GM23248 (cell line): ENCODE data around the gene RPL39L. TPM values are rescaled to one million over a fixed set of nuclear protein-coding genes. Genes with fewer than 3 reads are reported as not detected.

Source experiments
- DNase-seq: peaks from one replicate; pipeline ENCODE4 v3.0.0-alpha.2; 2015
- H2AFZ ChIP-seq: fragments of 200-600 bp; sonication (generic); 2 replicates; pipeline ENCODE4 v1.6.1; 2016; ENCODE audit warnings: antibody characterized with exemption
- H3F3A ChIP-seq: fragments of 200-600 bp; sonication (generic); 2 replicates; pipeline ENCODE4 v1.6.1; 2016; ENCODE audit warnings: mild to moderate bottlenecking, antibody characterized with exemption, mixed run types; ENCODE audit not compliant: insufficient read depth
- H3K27ac ChIP-seq: fragments of 200-600 bp; sonication (generic); 2 replicates; pipeline ENCODE4 v1.5.1; 2016; ENCODE audit warnings: mild to moderate bottlenecking
- H3K27me3 ChIP-seq: fragments of 200-600 bp; sonication (generic); replicated peaks from 2 replicates; pipeline ENCODE4 v1.6.1; 2016; ENCODE audit warnings: mild to moderate bottlenecking; ENCODE audit not compliant: insufficient read depth
- H3K36me3 ChIP-seq: fragments of 200-600 bp; sonication (generic); 2 replicates; pipeline ENCODE4 v1.6.1; 2016; ENCODE audit warnings: low read depth, mild to moderate bottlenecking
- H3K4me1 ChIP-seq: fragments of 200-600 bp; sonication (generic); 2 replicates; pipeline ENCODE4 v1.6.1; 2016; ENCODE audit warnings: mild to moderate bottlenecking; ENCODE audit not compliant: insufficient read depth
- H3K4me2 ChIP-seq: fragments of 200-600 bp; sonication (generic); one replicate; pipeline ENCODE4 v1.6.1; 2016; ENCODE audit warnings: mild to moderate bottlenecking; ENCODE audit not compliant: unreplicated experiment
- H3K4me3 ChIP-seq: fragments of 200-600 bp; sonication (generic); 2 replicates; pipeline ENCODE4 v1.5.1; 2016; ENCODE audit warnings: mild to moderate bottlenecking
- H3K79me2 ChIP-seq: fragments of 200-600 bp; sonication (generic); 2 replicates; pipeline ENCODE4 v1.6.1; 2016; ENCODE audit warnings: mild to moderate bottlenecking; ENCODE audit not compliant: insufficient read depth
- H3K9ac ChIP-seq: fragments of 200-600 bp; sonication (generic); 2 replicates; pipeline ENCODE4 v1.6.1; 2016; ENCODE audit warnings: mild to moderate bottlenecking
- H3K9me2 ChIP-seq: fragments of 200-600 bp; sonication (generic); 2 replicates; pipeline ENCODE4 v1.6.1; 2016; ENCODE audit warnings: mixed run types, mild to moderate bottlenecking, moderate library complexity; ENCODE audit not compliant: insufficient read depth
- H3K9me3 ChIP-seq: fragments of 200-600 bp; sonication (generic); one replicate; pipeline ENCODE4 v1.6.1; 2017; ENCODE audit warnings: low read depth
- H4K20me1 ChIP-seq: fragments of 200-600 bp; sonication (generic); 2 replicates; pipeline ENCODE4 v1.6.0; 2016; ENCODE audit not compliant: insufficient read depth
- EZH2 ChIP-seq: fragments of 200-600 bp; sonication (generic); IDR thresholded peaks from 2 replicates; pipeline ENCODE4 v1.6.1; 2018; ENCODE audit warnings: antibody characterized with exemption, mild to moderate bottlenecking; ENCODE audit not compliant: insufficient read depth, poor library complexity, severe bottlenecking
- EZH2phosphoT487 ChIP-seq: fragments of 200-600 bp; sonication (generic); IDR thresholded peaks from 2 replicates; pipeline ENCODE4 v1.6.1; 2018; ENCODE audit warnings: antibody characterized with exemption, moderate library complexity, mild to moderate bottlenecking, low read depth; ENCODE audit not compliant: insufficient read depth
- WGBS, 2 experiments: methylation state at CpG; one replicate each; pipeline ENCODE4 v1.1.6; 2015 to 2017; ENCODE audit warnings: low lambda C conversion rate in 2 of 2, low coverage in 1 of 2; ENCODE audit errors: missing lambda C conversion rate in 2 of 2; 5-methylcytosine and 5-hydroxymethylcytosine counted together
- in situ Hi-C: fragments of 300-500 bp; cut with MboI; formaldehyde crosslinking; loops from 2 replicates; pipeline ENCODE4 v1.15.0; 2020
- polyA plus RNA-seq: library from polyadenylated mRNA; unstranded; fragments of >200 nt; fragmentation: Nextera tagmentation; extraction: Ambion mirVana; gene quantifications from 2 replicates; pipeline ENCODE4 v1.2.1, GENCODE V29; 2016
- total RNA-seq: library from RNA; depleted of rRNA; stranded (reverse); fragments of >200 nt; shearing (Covaris generic); gene quantifications from 2 replicates; pipeline ENCODE4 v1.2.3, GENCODE V29; 2014

Gene RPL39L
- total and polyA plus RNA-seq, 2 experiments from 2014 or later = 12.8 to 22.0 TPM

GRCh38 chr3:187084126-187084525 is 55.2 kb downstream of the RPL39L start:
- in situ Hi-C loops = no loop called here
- no peak for DNase-seq
- Histone ChIP-seq H3F3A (no peaks in the 10 kb centered on the region), H3K4me2 (no peak overlapping the region), H3K9me2 (no peaks in the 10 kb centered on the region), H3K4me1 (no peaks in the 10 kb centered on the region; the same call in 1 of the 2 replicates), H3K9ac (no peak overlapping the region), H3K9me3 (no peaks in the 10 kb centered on the region), H4K20me1 (no peaks in the 10 kb centered on the region), H3K36me3 (no peaks in the 10 kb centered on the region), H3K4me3 (no peak overlapping the region), H3K27me3 (no peaks in the 10 kb centered on the region), H3K79me2 (no peaks in the 10 kb centered on the region), H2AFZ (no peak overlapping the region), H3K27ac (no peak overlapping the region)
- 25 to 39% methylated on average over 5 of the region's 5 CpGs for WGBS, 2 experiments
- TF ChIP-seq EZH2phosphoT487 (no peak), EZH2 (no peak)

DNA sequence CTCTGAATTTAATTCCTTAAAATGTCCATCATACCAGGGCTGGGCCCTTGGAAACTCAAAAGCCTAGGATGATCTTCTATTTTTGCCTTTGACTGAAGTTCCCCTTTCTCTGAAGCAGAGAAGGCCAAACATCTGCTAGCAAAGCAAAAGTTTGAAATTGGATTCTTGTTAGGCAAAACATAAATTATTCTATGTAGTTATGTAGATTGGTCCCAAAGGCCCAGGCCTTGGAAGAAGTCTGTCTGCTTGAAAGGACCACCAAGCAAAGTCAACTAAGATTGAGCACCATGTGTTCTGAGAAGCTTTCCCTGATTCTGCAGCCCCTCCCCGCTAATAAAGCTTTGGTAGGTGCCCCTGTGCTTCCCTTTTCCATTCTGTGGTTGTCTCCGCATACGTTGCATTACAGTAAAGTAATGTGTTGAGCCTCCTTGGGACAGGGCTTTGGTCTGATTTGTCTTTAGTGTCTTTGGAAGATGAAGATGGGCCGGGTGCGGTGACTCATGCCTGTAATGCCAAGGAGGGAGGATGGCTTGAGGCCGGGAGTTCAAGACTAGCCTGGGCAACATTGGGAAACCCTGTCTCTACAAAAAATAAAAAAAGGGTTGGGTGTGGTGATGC is 56.4 kb downstream of the RPL39L start:
- no peaks in the 10 kb centered on the region for H4K20me1 ChIP-seq
- no peaks in the 10 kb centered on the region; the same call in 1 of the 2 replicates for H3K4me1 ChIP-seq
- H3K27ac ChIP-seq = no peak overlapping the region
- no peak for TF ChIP-seq EZH2phosphoT487
- TF ChIP-seq EZH2 = no peak
- no peaks in the 10 kb centered on the region for H3K27me3 ChIP-seq
- no peaks in the 10 kb centered on the region for H3K79me2 ChIP-seq
- H3K9me2 ChIP-seq = no peaks in the 10 kb centered on the region
- H2AFZ ChIP-seq = no peak overlapping the region
- H3K36me3 ChIP-seq = no peaks in the 10 kb centered on the region
- H3F3A ChIP-seq = no peaks in the 10 kb centered on the region
- DNase-seq = no peak
- H3K9me3 ChIP-seq = no peaks in the 10 kb centered on the region
- in situ Hi-C loops = no loop called here
- 82 to 86% methylated on average over 6 of the region's 6 CpGs for WGBS, 2 experiments
- H3K4me3 ChIP-seq = no peak overlapping the region
- H3K4me2 ChIP-seq = no peak overlapping the region
- no peak overlapping the region for H3K9ac ChIP-seq

DNA sequence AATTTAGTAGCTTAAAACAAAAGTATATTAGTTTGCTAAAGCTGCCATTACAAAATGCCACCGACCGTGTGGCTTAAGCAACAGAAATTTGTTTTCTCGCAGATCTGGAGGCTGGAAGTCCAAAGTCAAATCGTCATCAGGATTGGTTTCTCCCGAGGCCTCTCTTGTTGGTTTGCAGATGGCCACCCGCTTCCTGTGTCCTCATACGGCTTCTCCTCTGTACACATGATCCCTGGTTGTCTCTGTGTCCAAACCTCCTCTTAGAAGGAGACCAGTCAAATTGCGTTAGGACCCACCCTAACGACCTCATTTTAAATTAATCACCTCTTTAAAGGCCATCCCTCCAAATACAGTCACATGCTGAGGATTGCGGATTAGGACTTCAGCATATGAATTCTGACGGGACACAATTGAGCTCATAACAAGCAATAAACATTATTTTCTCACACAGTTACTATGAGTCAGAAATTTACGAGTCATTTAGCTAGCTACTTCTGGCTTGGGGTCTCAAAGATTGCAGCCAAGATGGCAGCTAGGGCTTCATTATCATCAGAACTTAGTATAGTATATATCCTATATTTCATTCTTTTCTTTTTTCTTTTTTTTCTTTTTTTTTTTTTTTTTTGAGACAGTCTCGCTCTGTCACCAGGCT is 58.4 kb downstream of the RPL39L start:
- DNase-seq = no peak
- H3K9ac ChIP-seq = no peak overlapping the region
- H3K79me2 ChIP-seq = no peaks in the 10 kb centered on the region
- in situ Hi-C loops = no loop called here
- no peaks in the 10 kb centered on the region for H3K36me3 ChIP-seq
- H3K9me3 ChIP-seq = no peaks in the 10 kb centered on the region
- H3K27me3 ChIP-seq = no peaks in the 10 kb centered on the region
- no peak overlapping the region for H3K27ac ChIP-seq
- H3K4me2 ChIP-seq = no peak overlapping the region
- no peaks in the 10 kb centered on the region for H4K20me1 ChIP-seq
- no peaks in the 10 kb centered on the region for H3K9me2 ChIP-seq
- no peaks in the 10 kb centered on the region; the same call in 1 of the 2 replicates for H3K4me1 ChIP-seq
- no peaks in the 10 kb centered on the region for H3F3A ChIP-seq
- no peak for TF ChIP-seq EZH2
- TF ChIP-seq EZH2phosphoT487 = no peak
- no peak overlapping the region for H3K4me3 ChIP-seq
- H2AFZ ChIP-seq = no peak overlapping the region
- 70 to 71% methylated on average over 12 to 13 of the region's 13 CpGs for WGBS, 2 experiments

DNA sequence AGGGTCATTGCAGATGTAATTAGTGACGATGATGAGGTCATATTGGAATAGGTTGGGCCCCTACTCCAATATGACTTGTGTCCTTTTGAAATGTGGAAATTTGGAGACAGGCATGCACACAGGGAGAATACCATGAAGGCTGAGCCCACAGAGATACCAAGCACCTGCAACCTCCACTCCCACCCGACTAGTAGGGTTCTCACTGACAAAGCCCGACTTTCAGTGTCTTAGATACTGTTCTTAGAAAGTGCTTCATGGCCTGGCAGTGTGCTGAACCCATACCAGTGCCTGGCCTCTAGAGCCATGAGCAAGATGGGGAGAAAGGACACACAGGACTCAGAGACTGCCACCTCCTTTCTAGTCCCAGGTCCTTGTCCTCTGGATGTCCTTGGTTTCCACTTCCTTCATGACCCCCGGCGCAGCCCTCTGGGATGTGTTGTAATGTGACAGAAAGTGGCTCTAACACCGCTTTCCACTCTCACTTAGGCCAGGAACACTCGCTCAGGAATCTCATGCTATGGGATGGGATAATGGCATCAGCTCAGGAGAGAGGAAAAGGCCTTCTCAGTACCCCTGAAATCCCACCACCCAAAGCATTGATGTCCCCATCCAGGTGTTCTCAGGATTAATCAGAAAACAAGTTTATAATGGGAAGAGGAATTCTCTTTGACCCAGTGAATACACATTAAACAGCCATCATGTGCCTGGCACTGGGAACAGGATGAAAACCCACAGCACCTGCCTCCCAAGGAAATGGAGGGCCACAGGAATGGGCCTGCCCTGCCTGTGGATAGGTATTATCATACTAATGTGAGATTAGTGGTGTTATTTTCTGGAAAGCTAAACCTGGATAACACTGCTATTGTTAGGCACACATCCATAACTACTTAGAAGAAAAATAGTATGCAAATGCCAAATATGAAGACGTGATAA is 59.9 kb downstream of the RPL39L start:
- no peak overlapping the region for H3K4me2 ChIP-seq
- H3K9me2 ChIP-seq = no peaks in the 10 kb centered on the region
- no peak overlapping the region for H3K27ac ChIP-seq
- WGBS, 2 experiments = 59 to 68% methylated on average over 8 of the region's 8 CpGs
- in situ Hi-C loops = no loop called here
- no peaks in the 10 kb centered on the region for H3K79me2 ChIP-seq
- no peak for TF ChIP-seq EZH2
- TF ChIP-seq EZH2phosphoT487 = no peak
- no peaks in the 10 kb centered on the region for H3K36me3 ChIP-seq
- H3F3A ChIP-seq = no peaks in the 10 kb centered on the region
- no peaks in the 10 kb centered on the region; the same call in 1 of the 2 replicates for H3K27me3 ChIP-seq
- H4K20me1 ChIP-seq = no peaks in the 10 kb centered on the region
- DNase-seq = no peak
- H3K9me3 ChIP-seq = no peaks in the 10 kb centered on the region
- no peak overlapping the region for H2AFZ ChIP-seq
- no peak overlapping the region for H3K9ac ChIP-seq
- no peak overlapping the region for H3K4me3 ChIP-seq
- no peaks in the 10 kb centered on the region; the same call in 1 of the 2 replicates for H3K4me1 ChIP-seq
